Measurements from ENCODE around the gene CTBP2.

Gene CTBP2

GRCh38 chr10:125048094-125048864 lies 112.1 kb downstream of the CTBP2 start:
- WGBS (ENCODE audit: insufficient coverage, insufficient read length): no CpG with 5 or more reads among the region's 16 CpGs
- peaks cover 14% of the 10 kb centered on the region for H3K4me1 ChIP-seq (ENCODE audit: control insufficient read depth, insufficient read depth, low read length)

GRCh38 chr10:125043841-125044658 lies 116.3 kb downstream of the CTBP2 start:
- no peak for DNase-seq (ENCODE audit: low read depth, low spot score)
- Histone ChIP-seq H3K27ac (ENCODE audit: low read length) (no peak overlapping the region), H3K9me3 (ENCODE audit: control insufficient read depth, insufficient read depth, low read length) (no peaks in the 10 kb centered on the region), H3K36me3 (ENCODE audit: control insufficient read depth, insufficient read depth, low read length) (no peaks in the 10 kb centered on the region), H3K27me3 (ENCODE audit: control insufficient read depth, insufficient read depth, low read length) (no peaks in the 10 kb centered on the region), H3K4me1 (ENCODE audit: control insufficient read depth, insufficient read depth, low read length) (peaks cover 15% of the 10 kb centered on the region), H3K4me3 (ENCODE audit: low read length) (no peak overlapping the region)
- no CpG with 5 or more reads among the region's 17 CpGs for WGBS (ENCODE audit: insufficient coverage, insufficient read length)

More at GRCh38 chr10:125048094-125048864, 112.1 kb downstream of the CTBP2 start:
- no peak overlapping the region for H3K27ac ChIP-seq (ENCODE audit: low read length)
- H3K27me3 ChIP-seq (ENCODE audit: control insufficient read depth, insufficient read depth, low read length): no peaks in the 10 kb centered on the region
- H3K9me3 ChIP-seq (ENCODE audit: control insufficient read depth, insufficient read depth, low read length): no peaks in the 10 kb centered on the region
- DNase-seq (ENCODE audit: low read depth, low spot score): peak; percentile 88
- H3K4me3 ChIP-seq (ENCODE audit: low read length): no peak overlapping the region
- H3K36me3 ChIP-seq (ENCODE audit: control insufficient read depth, insufficient read depth, low read length): no peaks in the 10 kb centered on the region

- Histone ChIP-seq H3K27ac (ENCODE audit: low read length) (no peak overlapping the region), H3K36me3 (ENCODE audit: control insufficient read depth, insufficient read depth, low read length) (no peaks in the 10 kb centered on the region; the same call in 1 of the 2 replicates), H3K9me3 (ENCODE audit: control insufficient read depth, insufficient read depth, low read length) (no peaks in the 10 kb centered on the region), H3K4me3 (ENCODE audit: low read length) (no peak overlapping the region), H3K4me1 (ENCODE audit: control insufficient read depth, insufficient read depth, low read length) (peaks cover 13% of the 10 kb centered on the region), H3K27me3 (ENCODE audit: control insufficient read depth, insufficient read depth, low read length) (no peaks in the 10 kb centered on the region)
- DNase-seq (ENCODE audit: low read depth, low spot score): no peak
- WGBS (ENCODE audit: insufficient coverage, insufficient read length): no CpG with 5 or more reads among the region's 9 CpGs
Measured at GRCh38 chr10:125041856-125042506, 118.4 kb downstream of the CTBP2 start.

GRCh38 chr10:125039354-125039769 lies 121.0 kb downstream of the CTBP2 start:
- no CpG with 5 or more reads among the region's 15 CpGs for WGBS (ENCODE audit: insufficient coverage, insufficient read length)
- Histone ChIP-seq H3K4me1 (ENCODE audit: control insufficient read depth, insufficient read depth, low read length) (peaks cover 14% of the 10 kb centered on the region), H3K36me3 (ENCODE audit: control insufficient read depth, insufficient read depth, low read length) (peaks cover 2% of the 10 kb centered on the region; the same call in 1 of the 2 replicates)

GRCh38 chr10:125038637-125039036 lies 121.7 kb downstream of the CTBP2 start:
- Histone ChIP-seq H3K4me1 (ENCODE audit: control insufficient read depth, insufficient read depth, low read length) (peaks cover 14% of the 10 kb centered on the region), H3K27ac (ENCODE audit: low read length) (no peak overlapping the region), H3K27me3 (ENCODE audit: control insufficient read depth, insufficient read depth, low read length) (no peaks in the 10 kb centered on the region), H3K4me3 (ENCODE audit: low read length) (no peak overlapping the region), H3K9me3 (ENCODE audit: control insufficient read depth, insufficient read depth, low read length) (no peaks in the 10 kb centered on the region), H3K36me3 (ENCODE audit: control insufficient read depth, insufficient read depth, low read length) (peaks cover 2% of the 10 kb centered on the region; the same call in 1 of the 2 replicates)
- WGBS (ENCODE audit: insufficient coverage, insufficient read length): no CpG with 5 or more reads among the region's 8 CpGs
- no peak for DNase-seq (ENCODE audit: low read depth, low spot score)

More at GRCh38 chr10:125039354-125039769, 121.0 kb downstream of the CTBP2 start:
- no peak overlapping the region for H3K4me3 ChIP-seq (ENCODE audit: low read length)
- no peaks in the 10 kb centered on the region for H3K27me3 ChIP-seq (ENCODE audit: control insufficient read depth, insufficient read depth, low read length)
- H3K27ac ChIP-seq (ENCODE audit: low read length): no peak overlapping the region
- DNase-seq (ENCODE audit: low read depth, low spot score): no peak
- no peaks in the 10 kb centered on the region for H3K9me3 ChIP-seq (ENCODE audit: control insufficient read depth, insufficient read depth, low read length)

GRCh38 chr10:125037145-125037877 lies 123.1 kb downstream of the CTBP2 start:
- Histone ChIP-seq H3K4me3 (ENCODE audit: low read length) (no peak overlapping the region), H3K9me3 (ENCODE audit: control insufficient read depth, insufficient read depth, low read length) (no peaks in the 10 kb centered on the region), H3K27me3 (ENCODE audit: control insufficient read depth, insufficient read depth, low read length) (no peaks in the 10 kb centered on the region), H3K4me1 (ENCODE audit: control insufficient read depth, insufficient read depth, low read length) (peaks cover 14% of the 10 kb centered on the region), H3K27ac (ENCODE audit: low read length) (no peak overlapping the region), H3K36me3 (ENCODE audit: control insufficient read depth, insufficient read depth, low read length) (peaks cover 2% of the 10 kb centered on the region; the same call in 1 of the 2 replicates)
- DNase-seq (ENCODE audit: low read depth, low spot score): no peak
- no CpG with 5 or more reads among the region's 8 CpGs for WGBS (ENCODE audit: insufficient coverage, insufficient read length)

GRCh38 chr10:125035588-125036295 lies 124.6 kb downstream of the CTBP2 start:
- Histone ChIP-seq H3K27me3 (ENCODE audit: control insufficient read depth, insufficient read depth, low read length) (no peaks in the 10 kb centered on the region), H3K4me3 (ENCODE audit: low read length) (no peak overlapping the region), H3K9me3 (ENCODE audit: control insufficient read depth, insufficient read depth, low read length) (no peaks in the 10 kb centered on the region), H3K36me3 (ENCODE audit: control insufficient read depth, insufficient read depth, low read length) (peaks cover 2% of the 10 kb centered on the region; the same call in 1 of the 2 replicates), H3K4me1 (ENCODE audit: control insufficient read depth, insufficient read depth, low read length) (peaks cover 13% of the 10 kb centered on the region), H3K27ac (ENCODE audit: low read length) (no peak overlapping the region)
- no CpG with 5 or more reads among the region's 7 CpGs for WGBS (ENCODE audit: insufficient coverage, insufficient read length)
- no peak for DNase-seq (ENCODE audit: low read depth, low spot score)

GRCh38 chr10:125035136-125035535 lies 125.2 kb downstream of the CTBP2 start:
- no peak overlapping the region for H3K27ac ChIP-seq (ENCODE audit: low read length)

GRCh38 chr10:125034675-125035074 lies 125.7 kb downstream of the CTBP2 start:
- Histone ChIP-seq H3K9me3 (ENCODE audit: control insufficient read depth, insufficient read depth, low read length) (no peaks in the 10 kb centered on the region), H3K36me3 (ENCODE audit: control insufficient read depth, insufficient read depth, low read length) (peaks cover 2% of the 10 kb centered on the region; the same call in 1 of the 2 replicates), H3K4me3 (ENCODE audit: low read length) (no peak overlapping the region), H3K27me3 (ENCODE audit: control insufficient read depth, insufficient read depth, low read length) (no peaks in the 10 kb centered on the region), H3K27ac (ENCODE audit: low read length) (no peak overlapping the region), H3K4me1 (ENCODE audit: control insufficient read depth, insufficient read depth, low read length) (peaks cover 11% of the 10 kb centered on the region)
- WGBS (ENCODE audit: insufficient coverage, insufficient read length): no CpG with 5 or more reads among the region's 3 CpGs
- DNase-seq (ENCODE audit: low read depth, low spot score): no peak

More at GRCh38 chr10:125035136-125035535, 125.2 kb downstream of the CTBP2 start:
- Histone ChIP-seq H3K4me1 (ENCODE audit: control insufficient read depth, insufficient read depth, low read length) (peaks cover 13% of the 10 kb centered on the region), H3K4me3 (ENCODE audit: low read length) (no peak overlapping the region), H3K9me3 (ENCODE audit: control insufficient read depth, insufficient read depth, low read length) (no peaks in the 10 kb centered on the region), H3K36me3 (ENCODE audit: control insufficient read depth, insufficient read depth, low read length) (peaks cover 2% of the 10 kb centered on the region; the same call in 1 of the 2 replicates), H3K27me3 (ENCODE audit: control insufficient read depth, insufficient read depth, low read length) (no peaks in the 10 kb centered on the region)
- DNase-seq (ENCODE audit: low read depth, low spot score): no peak
- WGBS (ENCODE audit: insufficient coverage, insufficient read length): no CpG with 5 or more reads among the region's 11 CpGs
